HFFc6 (cell line): ENCODE results near the gene ZNF408. TPM values are rescaled to one million over a fixed set of nuclear protein-coding genes. Genes with fewer than 3 reads are reported as not detected.

Source experiments
- DNase-seq: peaks from one replicate; pipeline ENCODE4 v3.0.0-alpha.2; 2018
- H3K27ac Mint-ChIP-seq: 2 replicates; pipeline ENCODE4 v1.8.0; 2020; ENCODE audit warnings: mild to moderate bottlenecking, mixed read lengths
- H3K27me3 Mint-ChIP-seq: 2 replicates; pipeline ENCODE4 v1.8.0; 2021; ENCODE audit warnings: mild to moderate bottlenecking, moderate library complexity, mixed read lengths; ENCODE audit not compliant: insufficient read depth
- H3K36me3 Mint-ChIP-seq: 2 replicates; pipeline ENCODE4 v1.8.0; 2021; ENCODE audit warnings: low read depth, mixed read lengths
- H3K4me1 Mint-ChIP-seq: 2 replicates; pipeline ENCODE4 v1.8.0; 2020; ENCODE audit warnings: low read depth, mixed read lengths
- H3K4me3 Mint-ChIP-seq: 2 replicates; pipeline ENCODE4 v1.8.0; 2020; ENCODE audit warnings: mild to moderate bottlenecking, moderate library complexity, mixed read lengths
- H3K9me3 Mint-ChIP-seq: 2 replicates; pipeline ENCODE4 v1.8.0; 2020; ENCODE audit warnings: mild to moderate bottlenecking, mixed read lengths
- CTCF ChIP-seq: fragments of 200-600 bp; sonication (generic); IDR thresholded peaks from 2 replicates; pipeline ENCODE4 v1.5.0; 2021; ENCODE audit warnings: antibody characterized with exemption, mild to moderate bottlenecking
- total RNA-seq, 6 experiments: library from RNA; stranded (reverse); fragmentation: NEBNext Ultra II Directional; extraction: Animal tissue kit (Norgen Biotek cat#: 25700); gene quantifications; 2 replicates in 1 of 6; 3 replicates in 5 of 6; pipeline ENCODE4 v1.2.3, GENCODE V29; 2021

The ZNF408 gene
- total RNA-seq, 6 experiments from 2014 or later: 7.6 to 12.3 (median 9.0) TPM

GRCh38 chr11:46680815-46681214, 20.0 kb upstream of the ZNF408 start:
- Mint-ChIP-seq H3K27me3 (peaks cover 6% of the 10 kb centered on the region), H3K4me3 (no peak overlapping the region), H3K27ac (no peak overlapping the region), H3K4me1 (peaks cover 25% of the 10 kb centered on the region), H3K36me3 (peaks cover 17% of the 10 kb centered on the region), H3K9me3 (no peaks in the 10 kb centered on the region; the same call in 1 of the 2 replicates)
- no peak for DNase-seq
- TF ChIP-seq CTCF: no peak

DNA sequence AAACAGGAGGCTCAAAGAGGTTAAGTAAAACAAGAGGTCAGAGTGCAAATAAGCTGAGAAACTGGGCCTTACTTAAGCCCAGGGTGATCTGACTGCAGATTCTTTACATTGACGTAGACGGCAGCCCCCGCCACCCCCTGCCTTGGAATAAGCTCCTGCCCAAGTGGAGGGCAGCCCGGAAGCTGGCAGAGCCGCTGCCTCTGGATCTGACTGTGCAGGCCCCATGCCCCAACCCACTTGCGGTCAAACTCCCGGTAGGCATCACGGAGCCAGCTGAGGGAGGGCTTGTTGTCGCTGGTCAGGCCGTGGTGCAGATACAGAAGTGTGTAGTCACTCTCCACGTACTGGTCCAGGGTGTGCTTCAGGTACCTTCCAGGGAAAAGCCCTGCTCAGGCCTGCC, 19.0 kb upstream of the ZNF408 start:
- DNase-seq: no peak
- Mint-ChIP-seq H3K4me3 (no peak overlapping the region), H3K4me1 (peaks cover 23% of the 10 kb centered on the region), H3K36me3 (peaks cover 20% of the 10 kb centered on the region), H3K27ac (no peak overlapping the region), H3K9me3 (no peaks in the 10 kb centered on the region; the same call in 1 of the 2 replicates), H3K27me3 (peaks cover 6% of the 10 kb centered on the region)
- TF ChIP-seq CTCF: no peak

- DNase-seq: no peak
- Mint-ChIP-seq H3K27me3 (peaks cover 6% of the 10 kb centered on the region), H3K9me3 (no peaks in the 10 kb centered on the region), H3K4me3 (no peak overlapping the region), H3K4me1 (peaks cover 32% of the 10 kb centered on the region), H3K27ac (no peak overlapping the region), H3K36me3 (peaks cover 24% of the 10 kb centered on the region)
- TF ChIP-seq CTCF: no peak
These were observed 17.8 kb upstream of the ZNF408 start for GRCh38 chr11:46682773-46683752.

DNA sequence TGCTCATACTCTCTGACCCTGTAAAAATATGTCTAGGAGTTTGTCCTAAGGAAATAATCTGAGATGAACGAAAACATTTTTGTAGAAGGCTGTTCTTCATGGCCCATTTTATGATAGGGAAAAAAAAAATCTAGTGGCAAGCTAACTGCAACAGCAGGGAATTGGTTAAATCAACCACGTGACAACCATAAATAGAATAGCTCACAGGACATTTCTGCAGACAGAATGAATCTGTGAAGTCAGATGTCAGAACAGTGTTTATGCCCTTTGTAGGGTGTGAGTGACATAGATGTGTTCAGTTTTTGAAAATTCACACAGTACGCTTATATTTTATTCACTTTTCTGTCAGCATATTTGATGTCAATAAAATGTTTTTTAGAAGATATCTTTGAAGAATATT, 16.5 kb upstream of the ZNF408 start:
- DNase-seq: no peak
- Mint-ChIP-seq H3K9me3 (no peaks in the 10 kb centered on the region), H3K36me3 (peaks cover 19% of the 10 kb centered on the region; the same call in 1 of the 2 replicates), H3K4me3 (no peak overlapping the region), H3K27ac (peak overlapping the region; percentile 45; the same call in 1 of the 2 replicates), H3K4me1 (peaks cover 29% of the 10 kb centered on the region), H3K27me3 (peaks cover 6% of the 10 kb centered on the region)
- TF ChIP-seq CTCF: no peak

GRCh38 chr11:46686886-46687795, 13.7 kb upstream of the ZNF408 start:
- no peaks in the 10 kb centered on the region for H3K9me3 Mint-ChIP-seq
- no peak for TF ChIP-seq CTCF
- H3K36me3 Mint-ChIP-seq: peaks cover 24% of the 10 kb centered on the region; the same call in 1 of the 2 replicates
- H3K4me3 Mint-ChIP-seq: no peak overlapping the region
- H3K4me1 Mint-ChIP-seq: peaks cover 29% of the 10 kb centered on the region
- DNase-seq: peak; percentile 25
- H3K27me3 Mint-ChIP-seq: peaks cover 3% of the 10 kb centered on the region
- H3K27ac Mint-ChIP-seq: peak overlapping the region; percentile 79
